Fibroblast of lung (primary cell): ENCODE data around the gene THAP8. TPM values are rescaled to one million over a fixed set of nuclear protein-coding genes. Genes with fewer than 3 reads are reported as not detected.
"Not testable (repeated sequence)": the region's sequence is repeated elsewhere in the genome, so short reads cannot be mapped to it uniquely, and the experiment has no call there.

Experiments
- DNase-seq, 2 donors: peaks; one replicate each; pipeline versions ENCODE4 v3.0.0 to v3.0.0-alpha.2; 2010; ENCODE audit warnings: low read depth in 2 of 2
- H2AFZ ChIP-seq: 2 replicates; pipeline ENCODE4 v1.5.1; 2012; ENCODE audit warnings: low read length, control low read depth, inconsistent platforms
- H3K27ac ChIP-seq: 2 replicates; pipeline ENCODE4 v1.5.1; 2011; ENCODE audit warnings: low read length, control low read depth; ENCODE audit not compliant: insufficient read depth
- H3K27me3 ChIP-seq: 2 replicates; pipeline ENCODE4 v1.5.1; 2011; ENCODE audit warnings: mild to moderate bottlenecking, low read length; ENCODE audit not compliant: control insufficient read depth, insufficient read depth
- H3K36me3 ChIP-seq: 2 replicates; pipeline ENCODE4 v1.5.1; 2011; ENCODE audit warnings: low read length; ENCODE audit not compliant: control insufficient read depth, insufficient read depth
- H3K4me1 ChIP-seq: 2 replicates; pipeline ENCODE4 v1.5.1; 2011; ENCODE audit warnings: low read length; ENCODE audit not compliant: control insufficient read depth, insufficient read depth; ENCODE audit errors: extremely low read depth
- H3K4me2 ChIP-seq: 2 replicates; pipeline ENCODE4 v1.5.1; 2011; ENCODE audit warnings: low read length, control low read depth; ENCODE audit not compliant: insufficient read depth; ENCODE audit errors: extremely low read depth
- H3K4me3 ChIP-seq, 4 experiments: fragments of 200-600 bp in 1 of 4; sonication (generic) in 1 of 4; replicated peaks in 1 of 4; 2 replicates each; pipeline ENCODE4 v1.5.1; 2011 to 2016; ENCODE audit warnings: low read length in 4 of 4, low read depth in 3 of 4, mild to moderate bottlenecking in 3 of 4, control low read depth in 2 of 4, inconsistent platforms in 1 of 4, mixed read lengths in 1 of 4; ENCODE audit not compliant: insufficient read depth in 1 of 4; ENCODE audit errors: control extremely low read depth in 1 of 4
- H3K79me2 ChIP-seq: 2 replicates; pipeline ENCODE4 v1.5.1; 2012; ENCODE audit warnings: mild to moderate bottlenecking, low read length, inconsistent platforms; ENCODE audit not compliant: control insufficient read depth, insufficient read depth
- H3K9ac ChIP-seq: 2 replicates; pipeline ENCODE4 v1.5.1; 2011; ENCODE audit warnings: mild to moderate bottlenecking, low read length, control low read depth; ENCODE audit not compliant: insufficient read depth
- H3K9me3 ChIP-seq: 2 replicates; pipeline ENCODE4 v1.5.1; 2012; ENCODE audit warnings: low read depth, low read length; ENCODE audit not compliant: control insufficient read depth, insufficient read depth
- H4K20me1 ChIP-seq: 2 replicates; pipeline ENCODE4 v1.5.1; 2011; ENCODE audit warnings: low read length; ENCODE audit not compliant: control insufficient read depth, insufficient read depth; ENCODE audit errors: extremely low read depth
- EZH2 ChIP-seq: IDR thresholded peaks from 2 replicates; pipeline ENCODE4 v1.5.1; 2012; ENCODE audit warnings: low read length, control low read depth, mild to moderate bottlenecking; ENCODE audit errors: missing control alignments
- polyA plus RNA-seq, 2 donors: library from polyadenylated mRNA; depleted of rRNA in 1 of 2; stranded (reverse) in 1 of 2; unstranded in 1 of 2; fragments of >200 nt; gene quantifications; 2 replicates each; pipeline ENCODE4 v1.2.1, GENCODE V29; 2011 to 2012; ENCODE audit warnings: missing spikeins in 1 of 2
- total RNA-seq: library from RNA; depleted of rRNA; stranded (reverse); fragments of >200 nt; gene quantifications from 2 replicates; pipeline ENCODE4 v1.2.1, GENCODE V29; 2014
- TF ChIP-seq, protein P1 (sequence below), 2 donors: IDR thresholded peaks in 1 of 2; conservative IDR thresholded peaks in 1 of 2; 1 replicate in 1 of 2; 2 replicates in 1 of 2; pipeline ENCODE4 v1.5.1; 2011 to 2012; ENCODE audit warnings: low read length in 2 of 2, control low read depth in 1 of 2, inconsistent platforms in 1 of 2, low read depth in 1 of 2, mild to moderate bottlenecking in 1 of 2

The THAP8 gene
- total and polyA plus RNA-seq, 2 donors (not counting 1 experiment from before 2014, with no cell fraction given) = 4.6 to 5.1 TPM

DNA sequence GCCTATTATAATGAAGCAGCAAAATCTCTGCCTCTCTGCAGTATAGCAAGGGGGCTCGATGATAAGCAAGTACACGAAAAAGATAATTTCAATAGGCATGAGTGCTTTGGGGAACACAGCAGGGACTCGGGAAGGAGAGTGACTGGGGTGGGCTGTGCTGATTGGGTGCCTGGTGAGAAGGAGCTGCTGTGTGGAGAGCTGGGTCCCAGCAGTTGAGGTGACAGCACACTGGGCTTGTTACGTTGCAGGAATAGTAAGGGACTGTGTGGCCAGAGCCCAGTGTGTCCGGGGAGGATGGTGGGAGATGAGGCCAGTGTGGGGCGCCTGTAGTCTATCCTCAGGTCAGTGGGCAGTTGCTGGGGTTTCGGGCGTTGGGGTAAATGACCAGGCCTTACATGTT lies 18.0 kb upstream of the THAP8 start:
- peaks cover 2% of the 10 kb centered on the region for H3K4me1 ChIP-seq
- no peak for TF ChIP-seq EZH2
- TF ChIP-seq, protein P1, sequence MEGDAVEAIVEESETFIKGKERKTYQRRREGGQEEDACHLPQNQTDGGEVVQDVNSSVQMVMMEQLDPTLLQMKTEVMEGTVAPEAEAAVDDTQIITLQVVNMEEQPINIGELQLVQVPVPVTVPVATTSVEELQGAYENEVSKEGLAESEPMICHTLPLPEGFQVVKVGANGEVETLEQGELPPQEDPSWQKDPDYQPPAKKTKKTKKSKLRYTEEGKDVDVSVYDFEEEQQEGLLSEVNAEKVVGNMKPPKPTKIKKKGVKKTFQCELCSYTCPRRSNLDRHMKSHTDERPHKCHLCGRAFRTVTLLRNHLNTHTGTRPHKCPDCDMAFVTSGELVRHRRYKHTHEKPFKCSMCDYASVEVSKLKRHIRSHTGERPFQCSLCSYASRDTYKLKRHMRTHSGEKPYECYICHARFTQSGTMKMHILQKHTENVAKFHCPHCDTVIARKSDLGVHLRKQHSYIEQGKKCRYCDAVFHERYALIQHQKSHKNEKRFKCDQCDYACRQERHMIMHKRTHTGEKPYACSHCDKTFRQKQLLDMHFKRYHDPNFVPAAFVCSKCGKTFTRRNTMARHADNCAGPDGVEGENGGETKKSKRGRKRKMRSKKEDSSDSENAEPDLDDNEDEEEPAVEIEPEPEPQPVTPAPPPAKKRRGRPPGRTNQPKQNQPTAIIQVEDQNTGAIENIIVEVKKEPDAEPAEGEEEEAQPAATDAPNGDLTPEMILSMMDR (conservative IDR thresholded peaks at IDR 0.05 in 1 of 2, IDR thresholded peaks at IDR 0.05 in 1 of 2; ENCODE audit: low read depth in 1 of 2, low read length in 2 of 2) = no peak
- no peak overlapping the region for H3K4me2 ChIP-seq
- H4K20me1 ChIP-seq = no peaks in the 10 kb centered on the region
- no peak overlapping the region for H3K27ac ChIP-seq
- H3K36me3 ChIP-seq = peaks cover 6% of the 10 kb centered on the region
- H3K27me3 ChIP-seq = no peaks in the 10 kb centered on the region
- H3K79me2 ChIP-seq = no peaks in the 10 kb centered on the region
- H2AFZ ChIP-seq = no peak overlapping the region
- no peak overlapping the region for H3K9ac ChIP-seq
- no peaks in the 10 kb centered on the region for H3K9me3 ChIP-seq
- no peak overlapping the region for H3K4me3 ChIP-seq
- no peak for DNase-seq

DNA sequence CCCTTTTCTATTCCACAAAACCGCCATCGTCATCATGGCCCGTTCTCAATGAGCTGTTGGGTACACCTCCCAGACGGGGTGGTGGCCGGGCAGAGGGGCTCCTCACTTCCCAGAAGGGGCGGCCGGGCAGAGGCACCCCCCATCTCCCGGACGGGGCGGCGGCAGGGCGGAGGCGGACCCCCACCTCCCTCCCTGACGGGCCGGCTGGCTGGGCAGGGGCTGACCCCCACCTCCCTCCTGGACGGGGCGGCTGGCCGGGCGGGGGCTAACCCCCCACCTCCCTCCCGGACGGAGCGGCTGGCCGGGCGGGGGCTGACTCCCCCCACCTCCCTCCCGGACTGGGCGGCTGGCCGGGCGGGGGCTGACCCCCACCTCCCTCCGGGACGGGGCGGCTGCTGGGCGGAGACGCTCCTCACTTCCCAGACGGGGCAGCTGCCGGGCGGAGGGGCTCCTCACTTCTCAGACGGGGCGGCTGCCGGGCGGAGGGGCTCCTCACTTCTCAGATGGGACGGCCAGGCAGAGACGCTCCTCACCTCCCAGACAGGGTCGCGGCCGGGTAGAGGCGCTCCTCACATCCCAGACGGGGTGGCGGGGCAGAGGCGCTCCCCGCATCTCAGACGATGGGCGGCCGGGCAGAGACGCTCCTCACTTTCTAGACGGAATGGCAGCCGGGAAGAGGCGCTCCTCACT lies 14.9 kb upstream of the THAP8 start:
- H2AFZ ChIP-seq, DNase-seq, H3K27ac ChIP-seq, H3K9ac ChIP-seq, H3K79me2 ChIP-seq, H3K4me2 ChIP-seq, H3K9me3 ChIP-seq, H3K27me3 ChIP-seq, H3K4me1 ChIP-seq, H4K20me1 ChIP-seq, H3K4me3 ChIP-seq, H3K36me3 ChIP-seq: not testable (repeated sequence)

DNA sequence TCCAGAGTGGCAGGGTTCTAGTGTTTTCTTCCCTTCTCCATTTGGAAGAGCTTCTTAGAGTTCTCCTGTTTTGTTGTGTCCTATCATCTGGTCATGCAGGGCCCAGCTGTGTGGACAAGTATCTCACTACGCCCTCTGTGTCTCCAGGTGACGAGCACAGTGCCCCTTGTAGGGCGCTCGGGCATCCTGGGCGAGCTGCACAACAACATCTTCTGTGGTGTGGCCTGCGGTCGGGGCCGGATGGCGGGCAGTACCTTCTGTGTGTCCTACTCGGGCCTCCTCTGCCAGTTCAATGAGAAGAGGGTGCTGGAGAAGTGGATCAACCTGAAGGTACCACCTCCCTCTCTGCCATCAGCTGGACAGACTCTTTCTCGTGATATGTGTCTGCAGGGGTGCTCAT lies 13.6 kb upstream of the THAP8 start:
- Histone ChIP-seq H3K9me3 (no peaks in the 10 kb centered on the region), H3K79me2 (no peaks in the 10 kb centered on the region), H3K4me3 (no peak overlapping the region), H3K27ac (no peak overlapping the region), H3K36me3 (peaks cover 9% of the 10 kb centered on the region), H3K4me1 (peaks cover 2% of the 10 kb centered on the region), H3K27me3 (no peaks in the 10 kb centered on the region), H2AFZ (no peak overlapping the region), H3K9ac (no peak overlapping the region), H4K20me1 (no peaks in the 10 kb centered on the region), H3K4me2 (no peak overlapping the region)
- TF ChIP-seq, protein P1 (conservative IDR thresholded peaks at IDR 0.05 in 1 of 2, IDR thresholded peaks at IDR 0.05 in 1 of 2; ENCODE audit: low read depth in 1 of 2, low read length in 2 of 2) = no peak
- TF ChIP-seq EZH2 = no peak
- no peak for DNase-seq
